ENCODE data around the gene PTCH1.

DNA sequence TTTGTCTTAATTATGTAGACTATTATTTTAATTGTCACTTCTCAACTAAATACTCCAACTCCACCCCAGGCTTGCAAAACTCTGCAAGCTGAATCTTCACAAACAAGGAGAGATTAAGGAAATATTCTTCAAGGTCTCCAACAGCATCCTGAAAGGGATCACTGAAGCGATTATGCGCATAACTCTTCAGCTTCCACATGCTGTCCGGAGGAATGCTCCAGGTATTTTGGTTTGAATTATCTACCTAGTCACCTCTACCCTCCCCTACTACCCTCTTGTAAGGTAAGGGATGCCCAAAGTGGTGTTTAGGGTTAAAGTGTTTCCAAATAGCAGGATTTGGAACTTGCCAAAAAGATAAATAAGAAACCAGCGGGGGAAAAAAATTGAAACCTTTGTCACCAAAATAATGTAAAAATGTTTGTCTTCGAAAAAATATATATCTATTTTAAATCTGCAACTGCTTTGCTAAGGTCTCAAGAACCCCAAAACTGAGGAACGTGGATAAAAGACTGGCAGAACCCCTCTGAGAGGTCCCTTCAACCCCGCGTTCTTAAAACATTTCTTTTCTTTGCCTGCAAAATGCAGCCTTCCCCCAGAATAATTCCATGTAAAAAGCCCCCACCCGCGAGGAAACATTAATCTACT is 11.6 kb downstream of the PTCH1 start:
- TF ChIP-seq, protein P1, sequence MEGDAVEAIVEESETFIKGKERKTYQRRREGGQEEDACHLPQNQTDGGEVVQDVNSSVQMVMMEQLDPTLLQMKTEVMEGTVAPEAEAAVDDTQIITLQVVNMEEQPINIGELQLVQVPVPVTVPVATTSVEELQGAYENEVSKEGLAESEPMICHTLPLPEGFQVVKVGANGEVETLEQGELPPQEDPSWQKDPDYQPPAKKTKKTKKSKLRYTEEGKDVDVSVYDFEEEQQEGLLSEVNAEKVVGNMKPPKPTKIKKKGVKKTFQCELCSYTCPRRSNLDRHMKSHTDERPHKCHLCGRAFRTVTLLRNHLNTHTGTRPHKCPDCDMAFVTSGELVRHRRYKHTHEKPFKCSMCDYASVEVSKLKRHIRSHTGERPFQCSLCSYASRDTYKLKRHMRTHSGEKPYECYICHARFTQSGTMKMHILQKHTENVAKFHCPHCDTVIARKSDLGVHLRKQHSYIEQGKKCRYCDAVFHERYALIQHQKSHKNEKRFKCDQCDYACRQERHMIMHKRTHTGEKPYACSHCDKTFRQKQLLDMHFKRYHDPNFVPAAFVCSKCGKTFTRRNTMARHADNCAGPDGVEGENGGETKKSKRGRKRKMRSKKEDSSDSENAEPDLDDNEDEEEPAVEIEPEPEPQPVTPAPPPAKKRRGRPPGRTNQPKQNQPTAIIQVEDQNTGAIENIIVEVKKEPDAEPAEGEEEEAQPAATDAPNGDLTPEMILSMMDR (tag by site-specific recombination; IDR thresholded peaks at IDR 0.05), result no peak
- no peak for TF ChIP-seq ZNF843 (tag by site-specific recombination; IDR thresholded peaks at IDR 0.05)
- TF ChIP-seq HOXA7 (CRISPR knock-in tag; IDR thresholded peaks at IDR 0.05; ENCODE audit: borderline replicate concordance), result no peak
- no peak for TF ChIP-seq ZNF302 (tag by site-specific recombination; IDR thresholded peaks at IDR 0.05; ENCODE audit: low read depth)
- TF ChIP-seq, protein P2, sequence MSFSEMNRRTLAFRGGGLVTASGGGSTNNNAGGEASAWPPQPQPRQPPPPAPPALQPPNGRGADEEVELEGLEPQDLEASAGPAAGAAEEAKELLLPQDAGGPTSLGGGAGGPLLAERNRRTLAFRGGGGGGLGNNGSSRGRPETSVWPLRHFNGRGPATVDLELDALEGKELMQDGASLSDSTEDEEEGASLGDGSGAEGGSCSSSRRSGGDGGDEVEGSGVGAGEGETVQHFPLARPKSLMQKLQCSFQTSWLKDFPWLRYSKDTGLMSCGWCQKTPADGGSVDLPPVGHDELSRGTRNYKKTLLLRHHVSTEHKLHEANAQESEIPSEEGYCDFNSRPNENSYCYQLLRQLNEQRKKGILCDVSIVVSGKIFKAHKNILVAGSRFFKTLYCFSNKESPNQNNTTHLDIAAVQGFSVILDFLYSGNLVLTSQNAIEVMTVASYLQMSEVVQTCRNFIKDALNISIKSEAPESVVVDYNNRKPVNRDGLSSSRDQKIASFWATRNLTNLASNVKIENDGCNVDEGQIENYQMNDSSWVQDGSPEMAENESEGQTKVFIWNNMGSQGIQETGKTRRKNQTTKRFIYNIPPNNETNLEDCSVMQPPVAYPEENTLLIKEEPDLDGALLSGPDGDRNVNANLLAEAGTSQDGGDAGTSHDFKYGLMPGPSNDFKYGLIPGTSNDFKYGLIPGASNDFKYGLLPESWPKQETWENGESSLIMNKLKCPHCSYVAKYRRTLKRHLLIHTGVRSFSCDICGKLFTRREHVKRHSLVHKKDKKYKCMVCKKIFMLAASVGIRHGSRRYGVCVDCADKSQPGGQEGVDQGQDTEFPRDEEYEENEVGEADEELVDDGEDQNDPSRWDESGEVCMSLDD (tag by site-specific recombination; IDR thresholded peaks at IDR 0.05), result no peak
- TF ChIP-seq ZNF121 (tag by site-specific recombination; IDR thresholded peaks at IDR 0.05), result no peak
- no peak for TF ChIP-seq SCRT1 (tag by site-specific recombination; IDR thresholded peaks at IDR 0.05; ENCODE audit: borderline replicate concordance)
- TF ChIP-seq, protein P3, sequence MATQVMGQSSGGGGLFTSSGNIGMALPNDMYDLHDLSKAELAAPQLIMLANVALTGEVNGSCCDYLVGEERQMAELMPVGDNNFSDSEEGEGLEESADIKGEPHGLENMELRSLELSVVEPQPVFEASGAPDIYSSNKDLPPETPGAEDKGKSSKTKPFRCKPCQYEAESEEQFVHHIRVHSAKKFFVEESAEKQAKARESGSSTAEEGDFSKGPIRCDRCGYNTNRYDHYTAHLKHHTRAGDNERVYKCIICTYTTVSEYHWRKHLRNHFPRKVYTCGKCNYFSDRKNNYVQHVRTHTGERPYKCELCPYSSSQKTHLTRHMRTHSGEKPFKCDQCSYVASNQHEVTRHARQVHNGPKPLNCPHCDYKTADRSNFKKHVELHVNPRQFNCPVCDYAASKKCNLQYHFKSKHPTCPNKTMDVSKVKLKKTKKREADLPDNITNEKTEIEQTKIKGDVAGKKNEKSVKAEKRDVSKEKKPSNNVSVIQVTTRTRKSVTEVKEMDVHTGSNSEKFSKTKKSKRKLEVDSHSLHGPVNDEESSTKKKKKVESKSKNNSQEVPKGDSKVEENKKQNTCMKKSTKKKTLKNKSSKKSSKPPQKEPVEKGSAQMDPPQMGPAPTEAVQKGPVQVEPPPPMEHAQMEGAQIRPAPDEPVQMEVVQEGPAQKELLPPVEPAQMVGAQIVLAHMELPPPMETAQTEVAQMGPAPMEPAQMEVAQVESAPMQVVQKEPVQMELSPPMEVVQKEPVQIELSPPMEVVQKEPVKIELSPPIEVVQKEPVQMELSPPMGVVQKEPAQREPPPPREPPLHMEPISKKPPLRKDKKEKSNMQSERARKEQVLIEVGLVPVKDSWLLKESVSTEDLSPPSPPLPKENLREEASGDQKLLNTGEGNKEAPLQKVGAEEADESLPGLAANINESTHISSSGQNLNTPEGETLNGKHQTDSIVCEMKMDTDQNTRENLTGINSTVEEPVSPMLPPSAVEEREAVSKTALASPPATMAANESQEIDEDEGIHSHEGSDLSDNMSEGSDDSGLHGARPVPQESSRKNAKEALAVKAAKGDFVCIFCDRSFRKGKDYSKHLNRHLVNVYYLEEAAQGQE (tag by site-specific recombination; IDR thresholded peaks at IDR 0.05), result no peak
- no peak for TF ChIP-seq ZFP37 (tag by site-specific recombination; IDR thresholded peaks at IDR 0.05)
- no peak for TF ChIP-seq ZNF776 (tag by site-specific recombination; IDR thresholded peaks at IDR 0.05; ENCODE audit: borderline replicate concordance)
- TF ChIP-seq, protein P4, sequence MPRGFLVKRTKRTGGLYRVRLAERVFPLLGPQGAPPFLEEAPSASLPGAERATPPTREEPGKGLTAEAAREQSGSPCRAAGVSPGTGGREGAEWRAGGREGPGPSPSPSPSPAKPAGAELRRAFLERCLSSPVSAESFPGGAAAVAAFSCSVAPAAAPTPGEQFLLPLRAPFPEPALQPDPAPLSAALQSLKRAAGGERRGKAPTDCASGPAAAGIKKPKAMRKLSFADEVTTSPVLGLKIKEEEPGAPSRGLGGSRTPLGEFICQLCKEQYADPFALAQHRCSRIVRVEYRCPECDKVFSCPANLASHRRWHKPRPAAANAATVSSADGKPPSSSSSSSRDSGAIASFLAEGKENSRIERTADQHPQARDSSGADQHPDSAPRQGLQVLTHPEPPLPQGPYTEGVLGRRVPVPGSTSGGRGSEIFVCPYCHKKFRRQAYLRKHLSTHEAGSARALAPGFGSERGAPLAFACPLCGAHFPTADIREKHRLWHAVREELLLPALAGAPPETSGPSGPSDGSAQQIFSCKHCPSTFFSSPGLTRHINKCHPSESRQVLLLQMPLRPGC (tag by site-specific recombination; IDR thresholded peaks at IDR 0.05), result no peak

Data from HEK293 (cell line).